ENCODE measurements around the gene ZNF282.
A peak's percentile ranks its signal among the peaks of the same experiment; 100 is the strongest.

Gene ZNF282

GRCh38 chr7:149191851-149192250 is 3.5 kb upstream of the ZNF282 start:
- Histone ChIP-seq H3K9ac (ENCODE audit: low read length) (no peak overlapping the region), H3K9me2 (replicated peaks; ENCODE audit: insufficient read depth, low read length) (no peaks in the 10 kb centered on the region), H4K20me1 (ENCODE audit: low read depth, low read length) (no peaks in the 10 kb centered on the region), H3K4me3 (ENCODE audit: insufficient read depth, low read length, poor library complexity, severe bottlenecking) (no peak overlapping the region), H3K9me3 (ENCODE audit: insufficient read depth, low read length) (no peaks in the 10 kb centered on the region), H3K36me3 (ENCODE audit: low read length) (no peaks in the 10 kb centered on the region), H2AFZ (ENCODE audit: low read depth, low read length, severe bottlenecking) (no peak overlapping the region), H3K4me2 (ENCODE audit: low read depth, low read length, poor library complexity, severe bottlenecking) (peak overlapping the region; percentile 15), H3K27me3 (ENCODE audit: low read length) (no peaks in the 10 kb centered on the region), H3F3A (ENCODE audit: insufficient read depth) (peaks cover 8% of the 10 kb centered on the region; the same call in 1 of the 2 replicates), H3K27ac (ENCODE audit: low read depth, low read length) (no peak overlapping the region), H3K79me2 (ENCODE audit: insufficient read depth, low read length) (peaks cover 10% of the 10 kb centered on the region; the same call in 1 of the 2 replicates)
- no peak for TF ChIP-seq EZH2phosphoT487 (conservative IDR thresholded peaks at IDR 0.05; ENCODE audit: low read length)
- TF ChIP-seq CTCF (IDR thresholded peaks at IDR 0.05; ENCODE audit: insufficient read depth, low read length, poor library complexity, severe bottlenecking) = no peak

GRCh38 chr7:149194799-149195179 is 557 bp upstream of the ZNF282 start:
- no peaks in the 10 kb centered on the region for H4K20me1 ChIP-seq (ENCODE audit: low read depth, low read length)
- H3K27ac ChIP-seq (ENCODE audit: low read depth, low read length) = no peak overlapping the region
- H3K9me3 ChIP-seq (ENCODE audit: insufficient read depth, low read length) = no peaks in the 10 kb centered on the region
- no peaks in the 10 kb centered on the region for H3K27me3 ChIP-seq (ENCODE audit: low read length)
- H3K9ac ChIP-seq (ENCODE audit: low read length) = peak overlapping the region; percentile 74
- peak overlapping the region; percentile 87 for H3K4me3 ChIP-seq (ENCODE audit: insufficient read depth, low read length, poor library complexity, severe bottlenecking)
- H3K9me2 ChIP-seq (replicated peaks; ENCODE audit: insufficient read depth, low read length) = no peaks in the 10 kb centered on the region
- H2AFZ ChIP-seq (ENCODE audit: low read depth, low read length, severe bottlenecking) = peak overlapping the region; percentile 97
- no peaks in the 10 kb centered on the region for H3K36me3 ChIP-seq (ENCODE audit: low read length)
- peaks cover 21% of the 10 kb centered on the region; the same call in 1 of the 2 replicates for H3K79me2 ChIP-seq (ENCODE audit: insufficient read depth, low read length)
- H3K4me2 ChIP-seq (ENCODE audit: low read depth, low read length, poor library complexity, severe bottlenecking) = peak overlapping the region; percentile 70
- peaks cover 8% of the 10 kb centered on the region; the same call in 1 of the 2 replicates for H3F3A ChIP-seq (ENCODE audit: insufficient read depth)
- TF ChIP-seq CTCF (IDR thresholded peaks at IDR 0.05; ENCODE audit: insufficient read depth, low read length, poor library complexity, severe bottlenecking) = no peak

- Histone ChIP-seq H3K4me2 (ENCODE audit: low read depth, low read length, poor library complexity, severe bottlenecking) (peak overlapping the region; percentile 84), H3K9me3 (ENCODE audit: insufficient read depth, low read length) (no peaks in the 10 kb centered on the region), H3K9ac (ENCODE audit: low read length) (peak overlapping the region; percentile 74), H3K27me3 (ENCODE audit: low read length) (no peaks in the 10 kb centered on the region), H3K79me2 (ENCODE audit: insufficient read depth, low read length) (peaks cover 21% of the 10 kb centered on the region; the same call in 1 of the 2 replicates), H2AFZ (ENCODE audit: low read depth, low read length, severe bottlenecking) (peak overlapping the region; percentile 24), H3F3A (ENCODE audit: insufficient read depth) (peaks cover 8% of the 10 kb centered on the region; the same call in 1 of the 2 replicates), H3K4me3 (ENCODE audit: insufficient read depth, low read length, poor library complexity, severe bottlenecking) (peak overlapping the region; percentile 87), H4K20me1 (ENCODE audit: low read depth, low read length) (no peaks in the 10 kb centered on the region), H3K9me2 (replicated peaks; ENCODE audit: insufficient read depth, low read length) (no peaks in the 10 kb centered on the region), H3K27ac (ENCODE audit: low read depth, low read length) (peak overlapping the region; percentile 55), H3K36me3 (ENCODE audit: low read length) (0 out of 2 replicates have a peak, but pooled peaks cover 3% of the 10 kb centered on the region)
- TF ChIP-seq CTCF (IDR thresholded peaks at IDR 0.05; ENCODE audit: insufficient read depth, low read length, poor library complexity, severe bottlenecking) (no peak), EZH2phosphoT487 (conservative IDR thresholded peaks at IDR 0.05; ENCODE audit: low read length) (no peak)
These were observed 882 bp downstream of the ZNF282 start for GRCh38 chr7:149196151-149196704.

All from SU-DHL-6 (cell line).